AG08396 (cell line): ENCODE measurements around the gene ATXN3L.

Experiments
- DNase-seq: peaks from one replicate; pipeline ENCODE4 v3.0.0; 2012; ENCODE audit warnings: low spot score, mixed read lengths

The ATXN3L gene

GRCh38 chrX:13319953-13320352 is at the start of gene ATXN3L:
Gene ATXN3L, minus strand, starts transcription at chrX:13320053. Its CDS starts 119 bp downstream, at chrX:13319934.
- DNase-seq = no peak

GRCh38 chrX:13369256-13370030 is 49.6 kb upstream of the ATXN3L start:
- no peak for DNase-seq

- DNase-seq = no peak
These were observed 48.1 kb upstream of the ATXN3L start for GRCh38 chrX:13367950-13368349.

GRCh38 chrX:13366698-13367097 is 46.8 kb upstream of the ATXN3L start:
- DNase-seq = no peak

- no peak for DNase-seq
These were observed 45.3 kb upstream of the ATXN3L start for GRCh38 chrX:13365161-13365560.

- DNase-seq = no peak
These were observed 44.5 kb upstream of the ATXN3L start for GRCh38 chrX:13364230-13364857.

GRCh38 chrX:13360146-13360545 is 40.3 kb upstream of the ATXN3L start:
- no peak for DNase-seq

GRCh38 chrX:13357925-13358324 is 38.1 kb upstream of the ATXN3L start:
- no peak for DNase-seq

GRCh38 chrX:13346646-13347045 is 26.8 kb upstream of the ATXN3L start:
- DNase-seq = no peak

GRCh38 chrX:13345438-13345837 is 25.6 kb upstream of the ATXN3L start:
- no peak for DNase-seq

- DNase-seq = no peak
These were observed 25.2 kb upstream of the ATXN3L start for GRCh38 chrX:13345037-13345436.

- no peak for DNase-seq
These were observed 21.7 kb upstream of the ATXN3L start for GRCh38 chrX:13341491-13342101.

GRCh38 chrX:13340182-13340791 is 20.4 kb upstream of the ATXN3L start:
- DNase-seq = no peak

- no peak for DNase-seq
These were observed 19.8 kb upstream of the ATXN3L start for GRCh38 chrX:13339607-13340006.

- DNase-seq = no peak
These were observed 19.2 kb upstream of the ATXN3L start for GRCh38 chrX:13338996-13339515.

- DNase-seq = no peak
These were observed 14.6 kb upstream of the ATXN3L start for GRCh38 chrX:13334491-13334890.

- DNase-seq = no peak
These were observed 10.6 kb upstream of the ATXN3L start for GRCh38 chrX:13330446-13330845.

- DNase-seq = no peak
These were observed 7.8 kb upstream of the ATXN3L start for GRCh38 chrX:13327666-13328065.

GRCh38 chrX:13323241-13323640 is 3.4 kb upstream of the ATXN3L start:
- DNase-seq = no peak

GRCh38 chrX:13317366-13317765 is 2.5 kb downstream of the ATXN3L start:
- no peak for DNase-seq

- DNase-seq = no peak
These were observed 8.3 kb downstream of the ATXN3L start for GRCh38 chrX:13311560-13311959.

- DNase-seq = no peak
These were observed 10.2 kb downstream of the ATXN3L start for GRCh38 chrX:13309631-13310030.

- DNase-seq = no peak
These were observed 12.8 kb downstream of the ATXN3L start for GRCh38 chrX:13307041-13307440.
